ENCODE results near the gene LCNL1.

GRCh38 chr9:137007816-137008270 is 25.1 kb downstream of the LCNL1 start:
- TF ChIP-seq CTCF (conservative IDR thresholded peaks at IDR 0.05) (no peak), EZH2 (IDR thresholded peaks at IDR 0.05; ENCODE audit: low read depth) (no peak)
